RWPE2 (cell line): ENCODE data around the gene DTNB.

Experiments
- ATAC-seq: fragments of 200-7000 bp; cut with Tn5 transposase; 3 replicates; pipeline ENCODE4 v1.9.1; 2021; ENCODE audit warnings: low read depth
- DNase-seq: peaks from one replicate; pipeline ENCODE4 v3.0.0-alpha.2; 2020; ENCODE audit warnings: low spot score
- H3K27ac ChIP-seq: fragments of 450-650 bp; 2 replicates; pipeline ENCODE4 v1.5.1; 2017; ENCODE audit warnings: mild to moderate bottlenecking; ENCODE audit not compliant: poor library complexity, severe bottlenecking
- H3K27me3 ChIP-seq: fragments of 250-450 bp; sonication (Bioruptor Pico); 2 replicates; pipeline ENCODE4 v1.5.1; 2021; ENCODE audit warnings: mild to moderate bottlenecking, moderate library complexity; ENCODE audit not compliant: insufficient read depth, poor library complexity, severe bottlenecking
- H3K36me3 ChIP-seq: fragments of 250-450 bp; sonication (Bioruptor Pico); 2 replicates; pipeline ENCODE4 v1.5.1; 2020; ENCODE audit warnings: low read depth, mild to moderate bottlenecking, moderate library complexity
- H3K4me1 ChIP-seq: fragments of 250-450 bp; sonication (Bioruptor Pico); 2 replicates; pipeline ENCODE4 v1.5.1; 2021; ENCODE audit warnings: mild to moderate bottlenecking, moderate library complexity; ENCODE audit not compliant: insufficient read depth, poor library complexity, severe bottlenecking
- H3K4me3 ChIP-seq: fragments of 250-450 bp; sonication (Bioruptor Pico); 2 replicates; pipeline ENCODE4 v1.5.1; 2021; ENCODE audit warnings: mild to moderate bottlenecking, moderate library complexity; ENCODE audit not compliant: severe bottlenecking
- H3K9me3 ChIP-seq: fragments of 250-450 bp; sonication (Bioruptor Pico); 2 replicates; pipeline ENCODE4 v1.5.1; 2021; ENCODE audit warnings: mild to moderate bottlenecking, moderate library complexity; ENCODE audit not compliant: severe bottlenecking
- CTCF ChIP-seq: fragments of 450-650 bp; IDR thresholded peaks from one replicate; pipeline ENCODE4 v1.5.1; 2017; ENCODE audit warnings: mild to moderate bottlenecking, moderate library complexity; ENCODE audit not compliant: poor library complexity, severe bottlenecking

The DTNB gene

GRCh38 chr2:25491003-25491696 lies 182.2 kb downstream of the DTNB start:
- H3K4me3 ChIP-seq, result no peak overlapping the region
- H3K27me3 ChIP-seq, result no peaks in the 10 kb centered on the region
- no peak for DNase-seq
- no peak for TF ChIP-seq CTCF
- no peak overlapping the region for H3K27ac ChIP-seq
- H3K9me3 ChIP-seq, result no peaks in the 10 kb centered on the region
- peaks cover 4% of the 10 kb centered on the region; the same call in 1 of the 2 replicates for H3K36me3 ChIP-seq
- ATAC-seq, result peak; percentile 95
- peaks cover 4% of the 10 kb centered on the region for H3K4me1 ChIP-seq

- DNase-seq (no peak), ATAC-seq (no peak)
- Histone ChIP-seq H3K4me1 (peaks cover 4% of the 10 kb centered on the region), H3K4me3 (no peak overlapping the region), H3K27ac (no peak overlapping the region), H3K36me3 (peaks cover 4% of the 10 kb centered on the region; the same call in 1 of the 2 replicates), H3K27me3 (no peaks in the 10 kb centered on the region), H3K9me3 (no peaks in the 10 kb centered on the region)
- TF ChIP-seq CTCF, result no peak
Observed at GRCh38 chr2:25490217-25490616, 183.2 kb downstream of the DTNB start.

DNA sequence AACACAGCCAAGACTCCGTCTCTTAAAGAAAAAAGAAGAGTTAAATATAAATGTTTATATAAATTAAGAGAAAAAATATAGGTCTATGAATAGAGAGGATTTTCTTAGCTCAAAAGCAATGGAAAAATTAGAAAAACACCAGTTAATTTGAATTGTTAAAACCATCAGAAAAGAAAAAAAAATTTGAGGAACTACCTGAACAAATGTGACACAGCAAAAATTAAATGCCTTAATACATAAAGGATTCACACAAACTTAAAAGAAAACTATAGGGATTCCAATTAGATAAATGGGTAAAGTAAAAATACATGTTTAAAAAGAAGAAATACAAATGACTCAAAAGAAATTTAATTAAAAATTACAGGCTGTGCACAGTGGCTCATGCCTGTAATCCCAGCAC lies 183.7 kb downstream of the DTNB start:
- Histone ChIP-seq H3K27ac (no peak overlapping the region), H3K4me1 (peaks cover 4% of the 10 kb centered on the region), H3K27me3 (no peaks in the 10 kb centered on the region), H3K36me3 (peaks cover 4% of the 10 kb centered on the region; the same call in 1 of the 2 replicates), H3K9me3 (no peaks in the 10 kb centered on the region), H3K4me3 (no peak overlapping the region)
- no peak for TF ChIP-seq CTCF
- DNase-seq, result no peak
- ATAC-seq, result no peak

GRCh38 chr2:25483607-25484266 lies 189.6 kb downstream of the DTNB start:
- H3K27ac ChIP-seq, result no peak overlapping the region
- TF ChIP-seq CTCF, result no peak
- peaks cover 6% of the 10 kb centered on the region for H3K4me1 ChIP-seq
- H3K36me3 ChIP-seq, result peaks cover 15% of the 10 kb centered on the region; the same call in 1 of the 2 replicates
- DNase-seq (no peak), ATAC-seq (no peak)
- H3K4me3 ChIP-seq, result no peak overlapping the region
- no peaks in the 10 kb centered on the region for H3K9me3 ChIP-seq
- no peaks in the 10 kb centered on the region for H3K27me3 ChIP-seq

DNA sequence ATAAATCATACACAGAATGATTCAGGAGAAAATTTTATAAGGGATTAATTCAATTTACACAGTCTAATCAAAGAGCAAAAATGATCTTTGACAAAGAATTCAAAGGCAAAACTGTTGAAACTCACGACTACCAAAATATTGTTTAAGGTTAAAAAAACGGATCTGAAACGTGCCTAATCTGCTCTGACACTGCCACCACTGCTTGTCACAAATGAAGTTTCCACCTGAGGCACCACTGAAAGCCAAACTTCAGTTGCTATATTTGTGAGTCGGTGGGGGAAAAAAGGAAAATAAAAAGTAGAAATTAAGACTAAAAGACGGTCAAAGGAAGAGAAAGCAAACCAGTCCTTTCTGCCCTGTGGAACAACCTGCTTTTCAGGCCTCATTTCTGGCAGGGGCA lies 191.0 kb downstream of the DTNB start:
- no peak for TF ChIP-seq CTCF
- Histone ChIP-seq H3K36me3 (peaks cover 15% of the 10 kb centered on the region; the same call in 1 of the 2 replicates), H3K27me3 (no peaks in the 10 kb centered on the region), H3K4me3 (no peak overlapping the region), H3K4me1 (peaks cover 6% of the 10 kb centered on the region), H3K9me3 (no peaks in the 10 kb centered on the region), H3K27ac (no peak overlapping the region)
- ATAC-seq, result no peak
- no peak for DNase-seq
